SK-N-SH (cell line): ENCODE results near the gene SELENOV.

ENCODE experiments used
- CTCF ChIP-seq: fragments of 200-600 bp; sonication (generic); IDR thresholded peaks from 2 replicates; pipeline ENCODE4 v1.6.1; 2017; ENCODE audit warnings: antibody characterized with exemption, mild to moderate bottlenecking, moderate library complexity
- EP300 ChIP-seq, 2 experiments: IDR thresholded peaks; 2 replicates each; pipeline versions ENCODE4 v1.4.0 to v1.6.1; 2012; ENCODE audit warnings: borderline replicate concordance in 1 of 2, low read depth in 1 of 2, low read length in 1 of 2
- EZH2phosphoT487 ChIP-seq: fragments of 200-600 bp; sonication (generic); IDR thresholded peaks from 2 replicates; pipeline ENCODE4 v1.6.1; 2017; ENCODE audit warnings: low read depth, mixed run types, mild to moderate bottlenecking, antibody characterized with exemption, moderate library complexity, borderline replicate concordance
- FOXM1 ChIP-seq: IDR thresholded peaks from 2 replicates; pipeline ENCODE4 v1.4.0; 2012; ENCODE audit warnings: low read depth, mild to moderate bottlenecking
- JUND ChIP-seq: IDR thresholded peaks from 2 replicates; pipeline ENCODE4 v1.4.0; 2012
- MAX ChIP-seq: IDR thresholded peaks from 2 replicates; pipeline ENCODE4 v1.4.0; 2012; ENCODE audit warnings: low read depth
- MXI1 ChIP-seq: IDR thresholded peaks from 2 replicates; pipeline ENCODE4 v1.6.1; 2012; ENCODE audit warnings: mild to moderate bottlenecking, low read depth, low read length, improper control_type of control experiment
- NRF1 ChIP-seq: IDR thresholded peaks from 2 replicates; pipeline ENCODE4 v1.6.1; 2012; ENCODE audit warnings: low read depth, mild to moderate bottlenecking, low read length
- TAF1 ChIP-seq: IDR thresholded peaks from 2 replicates; pipeline ENCODE4 v1.6.1; 2012; ENCODE audit warnings: low read depth, mild to moderate bottlenecking, low read length, moderate library complexity, borderline replicate concordance
- TCF12 ChIP-seq: IDR thresholded peaks from 2 replicates; pipeline ENCODE4 v1.4.0; 2012
- USF2 ChIP-seq: fragments of 150-350 bp; IDR thresholded peaks from 2 replicates; pipeline ENCODE4 v1.6.1; 2017; ENCODE audit warnings: antibody characterized with exemption, low read length, low read depth, borderline replicate concordance

- no peak for TF ChIP-seq NRF1
- no peak for TF ChIP-seq TCF12
- no peak for TF ChIP-seq FOXM1
- TF ChIP-seq CTCF = no peak
- TF ChIP-seq TAF1 = no peak
- no peak for TF ChIP-seq EZH2phosphoT487
- TF ChIP-seq MAX = no peak
- TF ChIP-seq USF2 = no peak
- TF ChIP-seq EP300 (IDR thresholded peaks at IDR 0.05; ENCODE audit: borderline replicate concordance in 1 of 2, low read depth in 1 of 2, low read length in 1 of 2) = no peak
- TF ChIP-seq JUND = no peak
- no peak for TF ChIP-seq MXI1
These were observed 16.9 kb downstream of the SELENOV start for GRCh38 chr19:39531834-39532232.
